ENCODE data around the gene CD47.

DNA sequence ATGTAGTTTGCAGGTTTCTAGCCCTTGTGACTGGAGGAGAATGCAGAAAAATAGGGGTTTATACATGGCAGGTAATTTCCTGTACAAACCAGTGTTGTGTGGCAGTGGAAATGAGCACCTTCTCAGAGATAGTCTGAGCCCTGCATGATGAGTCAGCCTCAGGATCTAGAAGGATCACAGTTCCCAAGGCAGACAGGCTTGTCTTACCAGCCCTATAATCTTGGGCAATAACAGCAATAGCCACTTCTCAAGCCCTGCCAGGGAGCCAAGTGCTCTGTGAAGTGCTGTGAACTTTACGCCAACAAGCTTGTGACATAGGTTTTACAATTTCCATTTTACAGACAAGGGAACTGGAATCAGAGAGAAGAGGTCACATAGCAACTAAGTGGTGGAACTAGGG lies 89.4 kb downstream of the CD47 start:
- TF ChIP-seq POLR2AphosphoS5 (IDR thresholded peaks at IDR 0.05; ENCODE audit: low read depth, low read length), result no peak
- no peak for TF ChIP-seq TAF1 (IDR thresholded peaks at IDR 0.05; ENCODE audit: borderline replicate concordance, insufficient read depth, low read length)
- no peak for TF ChIP-seq SIN3A (IDR thresholded peaks at IDR 0.05; ENCODE audit: borderline replicate concordance, insufficient read depth, low read length)
- TF ChIP-seq, protein P1, sequence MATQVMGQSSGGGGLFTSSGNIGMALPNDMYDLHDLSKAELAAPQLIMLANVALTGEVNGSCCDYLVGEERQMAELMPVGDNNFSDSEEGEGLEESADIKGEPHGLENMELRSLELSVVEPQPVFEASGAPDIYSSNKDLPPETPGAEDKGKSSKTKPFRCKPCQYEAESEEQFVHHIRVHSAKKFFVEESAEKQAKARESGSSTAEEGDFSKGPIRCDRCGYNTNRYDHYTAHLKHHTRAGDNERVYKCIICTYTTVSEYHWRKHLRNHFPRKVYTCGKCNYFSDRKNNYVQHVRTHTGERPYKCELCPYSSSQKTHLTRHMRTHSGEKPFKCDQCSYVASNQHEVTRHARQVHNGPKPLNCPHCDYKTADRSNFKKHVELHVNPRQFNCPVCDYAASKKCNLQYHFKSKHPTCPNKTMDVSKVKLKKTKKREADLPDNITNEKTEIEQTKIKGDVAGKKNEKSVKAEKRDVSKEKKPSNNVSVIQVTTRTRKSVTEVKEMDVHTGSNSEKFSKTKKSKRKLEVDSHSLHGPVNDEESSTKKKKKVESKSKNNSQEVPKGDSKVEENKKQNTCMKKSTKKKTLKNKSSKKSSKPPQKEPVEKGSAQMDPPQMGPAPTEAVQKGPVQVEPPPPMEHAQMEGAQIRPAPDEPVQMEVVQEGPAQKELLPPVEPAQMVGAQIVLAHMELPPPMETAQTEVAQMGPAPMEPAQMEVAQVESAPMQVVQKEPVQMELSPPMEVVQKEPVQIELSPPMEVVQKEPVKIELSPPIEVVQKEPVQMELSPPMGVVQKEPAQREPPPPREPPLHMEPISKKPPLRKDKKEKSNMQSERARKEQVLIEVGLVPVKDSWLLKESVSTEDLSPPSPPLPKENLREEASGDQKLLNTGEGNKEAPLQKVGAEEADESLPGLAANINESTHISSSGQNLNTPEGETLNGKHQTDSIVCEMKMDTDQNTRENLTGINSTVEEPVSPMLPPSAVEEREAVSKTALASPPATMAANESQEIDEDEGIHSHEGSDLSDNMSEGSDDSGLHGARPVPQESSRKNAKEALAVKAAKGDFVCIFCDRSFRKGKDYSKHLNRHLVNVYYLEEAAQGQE (IDR thresholded peaks at IDR 0.05; ENCODE audit: insufficient read depth in 1 of 2, low read depth in 2 of 2, low read length in 2 of 2), result no peak
- TF ChIP-seq FOXP2 (optimal IDR thresholded peaks at IDR 0.05; ENCODE audit: borderline replicate concordance, extremely low read depth, extremely low read length, insufficient read depth), result no peak
